ENCODE results near the gene CX3CL1.
"Not testable (repeated sequence)": the region's sequence is repeated elsewhere in the genome, so short reads cannot be mapped to it uniquely, and the experiment has no call there.

GRCh38 chr16:57374925-57375465, 2.7 kb downstream of the CX3CL1 start:
- not testable (repeated sequence) for TF ChIP-seq POLR2A, EP300 (IDR thresholded peaks at IDR 0.05)
- TF ChIP-seq, protein P1, sequence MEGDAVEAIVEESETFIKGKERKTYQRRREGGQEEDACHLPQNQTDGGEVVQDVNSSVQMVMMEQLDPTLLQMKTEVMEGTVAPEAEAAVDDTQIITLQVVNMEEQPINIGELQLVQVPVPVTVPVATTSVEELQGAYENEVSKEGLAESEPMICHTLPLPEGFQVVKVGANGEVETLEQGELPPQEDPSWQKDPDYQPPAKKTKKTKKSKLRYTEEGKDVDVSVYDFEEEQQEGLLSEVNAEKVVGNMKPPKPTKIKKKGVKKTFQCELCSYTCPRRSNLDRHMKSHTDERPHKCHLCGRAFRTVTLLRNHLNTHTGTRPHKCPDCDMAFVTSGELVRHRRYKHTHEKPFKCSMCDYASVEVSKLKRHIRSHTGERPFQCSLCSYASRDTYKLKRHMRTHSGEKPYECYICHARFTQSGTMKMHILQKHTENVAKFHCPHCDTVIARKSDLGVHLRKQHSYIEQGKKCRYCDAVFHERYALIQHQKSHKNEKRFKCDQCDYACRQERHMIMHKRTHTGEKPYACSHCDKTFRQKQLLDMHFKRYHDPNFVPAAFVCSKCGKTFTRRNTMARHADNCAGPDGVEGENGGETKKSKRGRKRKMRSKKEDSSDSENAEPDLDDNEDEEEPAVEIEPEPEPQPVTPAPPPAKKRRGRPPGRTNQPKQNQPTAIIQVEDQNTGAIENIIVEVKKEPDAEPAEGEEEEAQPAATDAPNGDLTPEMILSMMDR (IDR thresholded peaks at IDR 0.05) = not testable (repeated sequence)

Measured in tibial nerve (tissue), 4 donors.